IMR-90 (cell line): Measurements from ENCODE around the gene TMEM248. TPM values are rescaled to one million over a fixed set of nuclear protein-coding genes. Genes with fewer than 3 reads are reported as not detected.
"Not testable (repeated sequence)": the region's sequence is repeated elsewhere in the genome, so short reads cannot be mapped to it uniquely, and the experiment has no call there.

Source experiments
- ATAC-seq: fragments of 200-7000 bp; cut with Tn5 transposase; 2 replicates; pipeline ENCODE4 v1.9.1; 2020; ENCODE audit warnings: low read depth, mild to moderate bottlenecking, moderate library complexity
- BruUV-seq: library from RNA; stranded (reverse); fragments of 400-500 nt; replicated peaks from 2 replicates; lab custom pipeline; 2021; lab: Mats Ljungman, UMichigan
- CTCF ChIA-PET: fragments of 300-600 bp; formaldehyde crosslinking; extraction: SDS; loops from one replicate; lab custom pipeline; 2021; ENCODE audit warnings: antibody characterized with exemption; lab: Yijun Ruan, JAX
- POLR2A ChIA-PET: fragments of 300-600 bp; sonication (Branson Sonifier 250); formaldehyde crosslinking; loops from one replicate; lab custom pipeline; 2022; ENCODE audit warnings: antibody characterized with exemption; ENCODE audit not compliant: unreplicated experiment; lab: Charles Lee
- DNase-seq: peaks from one replicate; pipeline ENCODE4 v3.0.0; 2013
- H2AFZ ChIP-seq: replicated peaks from 2 replicates; pipeline ENCODE3; 2013; ENCODE audit warnings: low read length, mild to moderate bottlenecking; ENCODE audit not compliant: poor library complexity
- H2AK5ac ChIP-seq: 2 replicates; pipeline ENCODE4 v1.6.1; 2013; ENCODE audit warnings: low read depth, low read length, inconsistent platforms
- H2AK9ac ChIP-seq: replicated peaks from 2 replicates; pipeline ENCODE3; 2013; ENCODE audit warnings: mild to moderate bottlenecking, low read depth, low read length, moderate library complexity; ENCODE audit not compliant: poor library complexity
- H2BK120ac ChIP-seq: 2 replicates; pipeline ENCODE4 v1.6.1; 2013; ENCODE audit warnings: low read depth, low read length, inconsistent platforms
- H2BK15ac ChIP-seq: 3 replicates; pipeline ENCODE4 v1.6.1; 2013; ENCODE audit warnings: low read depth, low read length, inconsistent platforms
- H2BK20ac ChIP-seq: 2 replicates; pipeline ENCODE4 v1.6.1; 2013; ENCODE audit warnings: low read depth, mild to moderate bottlenecking, inconsistent platforms, low read length, moderate library complexity
- H2BK5ac ChIP-seq: 2 replicates; pipeline ENCODE4 v1.6.1; 2013; ENCODE audit warnings: mild to moderate bottlenecking, low read depth, low read length, inconsistent platforms; ENCODE audit not compliant: poor library complexity, severe bottlenecking
- H3K14ac ChIP-seq: replicated peaks from 2 replicates; pipeline ENCODE4 v1.6.1; 2013; ENCODE audit warnings: low read depth, low read length, inconsistent platforms
- H3K18ac ChIP-seq: 2 replicates; pipeline ENCODE4 v1.6.1; 2013; ENCODE audit warnings: low read depth, low read length, control low read depth
- H3K23ac ChIP-seq: 2 replicates; pipeline ENCODE4 v1.6.1; 2013; ENCODE audit warnings: low read depth, low read length, inconsistent platforms
- H3K27ac ChIP-seq: 2 replicates; pipeline ENCODE4 v1.5.1; 2013; ENCODE audit warnings: mild to moderate bottlenecking, control low read depth, low read length; ENCODE audit not compliant: insufficient read depth
- H3K27me3 ChIP-seq: 2 replicates; pipeline ENCODE4 v1.6.1; 2013; ENCODE audit warnings: low read length; ENCODE audit not compliant: control insufficient read depth, insufficient read depth
- H3K36me3 ChIP-seq: 2 replicates; pipeline ENCODE4 v1.6.1; 2013; ENCODE audit warnings: low read length, mixed read lengths; ENCODE audit not compliant: control insufficient read depth, insufficient read depth
- H3K4ac ChIP-seq: 2 replicates; pipeline ENCODE4 v1.6.1; 2013; ENCODE audit warnings: low read depth, low read length, inconsistent platforms
- H3K4me1 ChIP-seq: 2 replicates; pipeline ENCODE4 v1.6.1; 2013; ENCODE audit warnings: low read length, mixed read lengths; ENCODE audit not compliant: control insufficient read depth, insufficient read depth
- H3K4me2 ChIP-seq: 2 replicates; pipeline ENCODE4 v1.6.1; 2013; ENCODE audit warnings: low read depth, mild to moderate bottlenecking, control low read depth, low read length, moderate library complexity
- H3K4me3 ChIP-seq: 2 replicates; pipeline ENCODE4 v1.5.1; 2013; ENCODE audit warnings: low read depth, mild to moderate bottlenecking, control low read depth, low read length, moderate library complexity; ENCODE audit not compliant: insufficient read depth
- H3K56ac ChIP-seq: 2 replicates; pipeline ENCODE4 v1.6.1; 2013; ENCODE audit warnings: low read length, inconsistent platforms; ENCODE audit not compliant: insufficient read depth; ENCODE audit errors: extremely low read depth
- H3K79me1 ChIP-seq, 2 experiments: 2 replicates each; pipeline ENCODE4 v1.6.1; 2013; ENCODE audit warnings: low read length in 2 of 2, inconsistent platforms in 1 of 2, low read depth in 1 of 2
- H3K9ac ChIP-seq: 2 replicates; pipeline ENCODE4 v1.6.1; 2013; ENCODE audit warnings: low read depth, low read length, control low read depth
- H3K9me1 ChIP-seq: 2 replicates; pipeline ENCODE4 v1.6.1; 2013; ENCODE audit warnings: low read length, inconsistent platforms; ENCODE audit not compliant: insufficient read depth
- H3K9me3 ChIP-seq: 2 replicates; pipeline ENCODE4 v1.6.1; 2013; ENCODE audit warnings: low read length; ENCODE audit not compliant: control insufficient read depth, insufficient read depth
- H4K20me1 ChIP-seq: 2 replicates; pipeline ENCODE4 v1.6.1; 2013; ENCODE audit warnings: low read length, inconsistent platforms; ENCODE audit not compliant: insufficient read depth
- H4K5ac ChIP-seq: 2 replicates; pipeline ENCODE4 v1.6.1; 2013; ENCODE audit warnings: mild to moderate bottlenecking, low read depth, low read length, control low read depth
- H4K8ac ChIP-seq, 2 experiments: 2 replicates each; pipeline ENCODE4 v1.6.1; 2013; ENCODE audit warnings: low read depth in 2 of 2, low read length in 2 of 2, control low read depth in 1 of 2, inconsistent platforms in 1 of 2
- H4K91ac ChIP-seq: 2 replicates; pipeline ENCODE4 v1.6.1; 2013; ENCODE audit warnings: low read depth, low read length, inconsistent platforms; ENCODE audit not compliant: insufficient read depth
- WGBS, 2 experiments: methylation state at CpG; one replicate each; pipeline versions ENCODE4 v1.1.5 to v1.1.7; 2013; ENCODE audit warnings: missing lambda C conversion rate in 2 of 2; ENCODE audit not compliant: insufficient read length in 1 of 2; ENCODE audit errors: extremely low coverage in 2 of 2; 5-methylcytosine and 5-hydroxymethylcytosine counted together
- dilution Hi-C: fragments of 300-500 bp; cut with HindIII; formaldehyde crosslinking; loops from one replicate; pipeline ENCODE4 v1.14.3; 2018; ENCODE audit warnings: low sequenced_read_pairs; ENCODE audit not compliant: unreplicated experiment
- in situ Hi-C: fragments of 300-500 bp; cut with MboI; formaldehyde crosslinking; loops from 3 replicates; pipeline ENCODE4 v1.14.3; 2019; ENCODE audit warnings: low sequenced_read_pairs, inconsistent platforms, mixed read lengths
- intact Hi-C: fragments of 100-400 bp; cut with micrococcal nuclease; formaldehyde crosslinking; loops from 2 replicates; pipeline ENCODE4 v1.10.0; 2022
- polyA plus RNA-seq, 3 experiments: library from polyadenylated mRNA; depleted of rRNA; stranded (reverse); fragments of >200 nt; gene quantifications; 2 replicates each; pipeline ENCODE4 v1.2.3, GENCODE V29; 2012; ENCODE audit warnings: low replicate concordance in 1 of 3
- total RNA-seq: library from RNA; depleted of rRNA; stranded (reverse); fragments of >200 nt; gene quantifications from 2 replicates; pipeline ENCODE4 v1.2.3, GENCODE V29; 2012

TMEM248 gene
- total and polyA plus RNA-seq, 2 of the 4 experiments (the other 2 are of a cell fraction), result 103 to 175 TPM

DNA sequence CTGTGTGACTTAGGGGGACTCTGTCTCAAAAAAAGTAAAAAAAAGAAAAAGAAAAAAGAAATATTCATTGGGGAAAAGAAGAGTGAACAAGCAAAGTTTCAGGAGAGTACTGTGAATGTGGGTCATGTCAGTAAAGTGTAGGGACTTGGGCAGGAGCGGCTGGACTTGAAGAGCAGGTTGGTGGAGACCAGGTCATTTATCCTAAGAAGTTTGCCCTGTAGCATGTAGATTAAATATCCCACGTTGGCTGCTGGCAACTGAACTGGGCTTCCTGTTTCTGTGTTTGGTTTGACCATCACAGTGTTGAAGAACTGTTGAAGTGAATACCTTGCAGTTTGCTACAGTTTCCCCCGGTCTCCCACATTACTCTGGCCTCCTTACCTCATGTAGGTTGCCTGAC is 32.8 kb upstream of the TMEM248 start:
- dilution Hi-C loops, H3K56ac ChIP-seq, H3K27ac ChIP-seq, BruUV-seq, H2AFZ ChIP-seq, H3K18ac ChIP-seq, H3K36me3 ChIP-seq, H3K9me3 ChIP-seq, H3K4me3 ChIP-seq, H3K4me1 ChIP-seq, H3K23ac ChIP-seq, H4K91ac ChIP-seq, H3K4me2 ChIP-seq, H3K4ac ChIP-seq, H3K27me3 ChIP-seq, H2BK15ac ChIP-seq, H4K5ac ChIP-seq, H2BK20ac ChIP-seq, DNase-seq, H3K9me1 ChIP-seq, H3K79me1 ChIP-seq, H2AK9ac ChIP-seq, intact Hi-C loops, ATAC-seq, H2AK5ac ChIP-seq, H2BK120ac ChIP-seq, in situ Hi-C loops, H4K20me1 ChIP-seq, H3K14ac ChIP-seq, H3K9ac ChIP-seq, H4K8ac ChIP-seq, CTCF ChIA-PET, H2BK5ac ChIP-seq, POLR2A ChIA-PET: not testable (repeated sequence)
- WGBS, 2 experiments, result no CpG with 5 or more reads among the region's 3 CpGs
